CD4-positive, alpha-beta T cell (primary cell): ENCODE measurements around the gene PUM2. TPM values are rescaled to one million over a fixed set of nuclear protein-coding genes. Genes with fewer than 3 reads are reported as not detected.

Experiments used
- ATAC-seq: fragments of 200-7000 bp; cut with Tn5 transposase; one replicate; pipeline ENCODE4 v1.10.0; 2022; ENCODE audit warnings: mild to moderate bottlenecking; ENCODE audit not compliant: poor library complexity
- CTCF ChIA-PET: fragments of 350-600 bp; sonication (Branson Sonifier 250); formaldehyde crosslinking; loops from one replicate; lab custom pipeline; 2021; ENCODE audit warnings: antibody characterized with exemption, inconsistent platforms; lab: Charles Lee
- POLR2A ChIA-PET: fragments of 350-600 bp; sonication (Branson Sonifier 250); formaldehyde crosslinking; loops from one replicate; lab custom pipeline; 2021; ENCODE audit warnings: antibody characterized with exemption, inconsistent platforms; lab: Charles Lee
- DNase-seq, 14 experiments: peaks; one replicate each; pipeline ENCODE4 v3.0.0-alpha.2; 2013 to 2020; ENCODE audit warnings: mixed read lengths in 2 of 14
- H3K27ac ChIP-seq, 2 donors: one replicate each; pipeline versions ENCODE4 v1.5.1 to v1.7.0; 2013; ENCODE audit warnings: low read length in 2 of 2, low read depth in 1 of 2, mild to moderate bottlenecking in 1 of 2
- H3K27me3 ChIP-seq, 2 experiments: 1 replicate in 1 of 2; 2 replicates in 1 of 2; pipeline versions ENCODE4 v1.6.1 to v1.7.0; 2013; ENCODE audit warnings: low read length in 2 of 2, control low read depth in 1 of 2, mild to moderate bottlenecking in 1 of 2, moderate library complexity in 1 of 2; ENCODE audit not compliant: insufficient read depth in 2 of 2, control insufficient read depth in 1 of 2
- H3K36me3 ChIP-seq: one replicate; pipeline ENCODE4 v1.6.1; 2013; ENCODE audit warnings: low read length, control low read depth; ENCODE audit not compliant: insufficient read depth
- H3K4me1 ChIP-seq: one replicate; pipeline ENCODE4 v1.6.1; 2013; ENCODE audit warnings: low read length, control low read depth; ENCODE audit not compliant: insufficient read depth
- H3K4me3 ChIP-seq: one replicate; pipeline ENCODE4 v1.5.1; 2013; ENCODE audit warnings: mild to moderate bottlenecking, low read length, moderate library complexity
- H3K9me3 ChIP-seq, 2 experiments: 1 replicate in 1 of 2; 2 replicates in 1 of 2; pipeline versions ENCODE4 v1.6.1 to v1.7.0; 2013; ENCODE audit warnings: low read length in 2 of 2, mild to moderate bottlenecking in 2 of 2, control low read depth in 1 of 2, moderate library complexity in 1 of 2; ENCODE audit not compliant: control insufficient read depth in 1 of 2, insufficient read depth in 1 of 2
- H3K27ac Mint-ChIP-seq: one replicate; pipeline ENCODE4 v1.8.0; 2020; ENCODE audit warnings: mixed read lengths
- H3K27me3 Mint-ChIP-seq: one replicate; pipeline ENCODE4 v1.8.0; 2021; ENCODE audit warnings: mixed read lengths
- H3K36me3 Mint-ChIP-seq: one replicate; pipeline ENCODE4 v1.8.0; 2021; ENCODE audit warnings: low read depth, mixed read lengths
- H3K4me1 Mint-ChIP-seq: one replicate; pipeline ENCODE4 v1.8.0; 2021; ENCODE audit warnings: low read depth, mixed read lengths
- H3K4me3 Mint-ChIP-seq: one replicate; pipeline ENCODE4 v1.8.0; 2020; ENCODE audit warnings: mild to moderate bottlenecking, mixed read lengths
- H3K9me3 Mint-ChIP-seq: one replicate; pipeline ENCODE4 v1.8.0; 2020; ENCODE audit warnings: mixed read lengths
- intact Hi-C, 2 experiments: fragments of 100-400 bp; cut with DNase I in 1 of 2; cut with micrococcal nuclease in 1 of 2; formaldehyde crosslinking; loops; one replicate each; pipeline versions ENCODE4 v1.15.1 to v1.9.0; 2023 to 2025; cut with DNase I, micrococcal nuclease
- total RNA-seq, 174 experiments: library from RNA in 2 of 174; stranded (reverse) in 2 of 174; gene quantifications; one replicate each; pipeline ENCODE4 v1.2.3 and lab custom pipeline; 2021 to 2026
- TF ChIP-seq, protein P1 (sequence below): fragments of 200-600 bp; IDR thresholded peaks from one replicate; pipeline ENCODE4 v1.8.0; 2022; ENCODE audit warnings: antibody characterized with exemption, mild to moderate bottlenecking

PUM2 gene
- total RNA-seq, 2 experiments from 2014 or later, result 94.9 to 95.4 TPM

DNA sequence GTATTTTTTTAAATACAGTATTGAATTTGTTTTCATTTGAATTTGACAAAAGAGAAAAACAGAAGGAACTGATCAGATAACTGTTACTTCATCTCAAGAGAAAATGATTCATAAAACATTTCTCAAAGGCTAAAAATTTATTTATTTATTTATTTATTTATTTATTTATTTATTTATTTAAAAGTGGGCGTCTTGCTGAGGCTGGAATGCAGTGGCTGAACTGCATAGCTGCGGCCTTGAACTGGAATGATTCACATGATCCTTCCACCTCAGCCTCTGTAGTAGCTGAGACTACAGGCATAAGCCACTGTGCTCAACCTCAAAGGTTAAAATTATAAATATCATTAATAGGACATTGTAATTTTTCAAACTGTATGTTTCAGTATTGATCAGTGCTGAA is 4.5 kb upstream of the PUM2 start:
- no peak for ATAC-seq
- Mint-ChIP-seq H3K27me3 (no peaks in the 10 kb centered on the region), H3K4me3 (no peak overlapping the region), H3K4me1 (no peaks in the 10 kb centered on the region), H3K36me3 (peaks cover under 1% of the 10 kb centered on the region), H3K27ac (no peak overlapping the region), H3K9me3 (no peaks in the 10 kb centered on the region)
- POLR2A ChIA-PET, result no interaction called here
- no peak overlapping the region for H3K27ac ChIP-seq
- intact Hi-C loops, result loop anchor here in 1 of 2 experiments (10.0 kb wide), 2 partner anchors 470 to 1800 kb away; partner anchors contain the start of gene LDAH
- CTCF ChIA-PET, result interaction anchor here (1.5 kb wide), 1 partner anchor 44 kb away, joined by 3 read pairs; no protein-coding TSS in a partner anchor
- DNase-seq, result no peak
- no peaks in the 10 kb centered on the region for H3K36me3 ChIP-seq
- no peak overlapping the region for H3K4me3 ChIP-seq
- no peaks in the 10 kb centered on the region for H3K27me3 ChIP-seq
- H3K9me3 ChIP-seq, result no peaks in the 10 kb centered on the region
- TF ChIP-seq, protein P1, sequence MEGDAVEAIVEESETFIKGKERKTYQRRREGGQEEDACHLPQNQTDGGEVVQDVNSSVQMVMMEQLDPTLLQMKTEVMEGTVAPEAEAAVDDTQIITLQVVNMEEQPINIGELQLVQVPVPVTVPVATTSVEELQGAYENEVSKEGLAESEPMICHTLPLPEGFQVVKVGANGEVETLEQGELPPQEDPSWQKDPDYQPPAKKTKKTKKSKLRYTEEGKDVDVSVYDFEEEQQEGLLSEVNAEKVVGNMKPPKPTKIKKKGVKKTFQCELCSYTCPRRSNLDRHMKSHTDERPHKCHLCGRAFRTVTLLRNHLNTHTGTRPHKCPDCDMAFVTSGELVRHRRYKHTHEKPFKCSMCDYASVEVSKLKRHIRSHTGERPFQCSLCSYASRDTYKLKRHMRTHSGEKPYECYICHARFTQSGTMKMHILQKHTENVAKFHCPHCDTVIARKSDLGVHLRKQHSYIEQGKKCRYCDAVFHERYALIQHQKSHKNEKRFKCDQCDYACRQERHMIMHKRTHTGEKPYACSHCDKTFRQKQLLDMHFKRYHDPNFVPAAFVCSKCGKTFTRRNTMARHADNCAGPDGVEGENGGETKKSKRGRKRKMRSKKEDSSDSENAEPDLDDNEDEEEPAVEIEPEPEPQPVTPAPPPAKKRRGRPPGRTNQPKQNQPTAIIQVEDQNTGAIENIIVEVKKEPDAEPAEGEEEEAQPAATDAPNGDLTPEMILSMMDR, result no peak
- peaks cover 23% of the 10 kb centered on the region for H3K4me1 ChIP-seq

- H3K4me3 Mint-ChIP-seq, result peak overlapping the region; percentile 8
- H3K4me1 ChIP-seq, result peaks cover 28% of the 10 kb centered on the region
- H3K27ac Mint-ChIP-seq, result no peak overlapping the region
- no peaks in the 10 kb centered on the region for H3K9me3 ChIP-seq
- no peak overlapping the region for H3K4me3 ChIP-seq
- H3K36me3 Mint-ChIP-seq, result peaks cover 16% of the 10 kb centered on the region
- TF ChIP-seq, protein P1, result no peak
- H3K27me3 ChIP-seq, result no peaks in the 10 kb centered on the region
- DNase-seq (no peak), ATAC-seq (no peak)
- H3K36me3 ChIP-seq, result peaks cover 3% of the 10 kb centered on the region
- H3K27me3 Mint-ChIP-seq, result no peaks in the 10 kb centered on the region
- POLR2A ChIA-PET, result interaction anchor here (0.6 to 1.5 kb wide), 3 partner anchors 62 to 298 kb away, joined by 3 to 4 read pairs (median 3); partner anchors contain the start of gene RHOB
- no peaks in the 10 kb centered on the region for H3K9me3 Mint-ChIP-seq
- intact Hi-C loops, result loop anchor here in 1 of 2 experiments (5.0 to 10.0 kb wide), 5 partner anchors 299 to 1799 kb away; partner anchors contain the start of genes HS1BP3, LAPTM4A and LDAH
- peaks cover 16% of the 10 kb centered on the region for H3K4me1 Mint-ChIP-seq
- H3K27ac ChIP-seq, result peak overlapping the region; percentile 27 to 83
- CTCF ChIA-PET, result interaction anchor here (1.4 to 2.7 kb wide), 4 partner anchors 27 to 297 kb away, joined by 3 to 18 read pairs (median 4); no protein-coding TSS in a partner anchor
Observed at GRCh38 chr2:20353241-20353992, 2.8 kb upstream of the PUM2 start.

DNA sequence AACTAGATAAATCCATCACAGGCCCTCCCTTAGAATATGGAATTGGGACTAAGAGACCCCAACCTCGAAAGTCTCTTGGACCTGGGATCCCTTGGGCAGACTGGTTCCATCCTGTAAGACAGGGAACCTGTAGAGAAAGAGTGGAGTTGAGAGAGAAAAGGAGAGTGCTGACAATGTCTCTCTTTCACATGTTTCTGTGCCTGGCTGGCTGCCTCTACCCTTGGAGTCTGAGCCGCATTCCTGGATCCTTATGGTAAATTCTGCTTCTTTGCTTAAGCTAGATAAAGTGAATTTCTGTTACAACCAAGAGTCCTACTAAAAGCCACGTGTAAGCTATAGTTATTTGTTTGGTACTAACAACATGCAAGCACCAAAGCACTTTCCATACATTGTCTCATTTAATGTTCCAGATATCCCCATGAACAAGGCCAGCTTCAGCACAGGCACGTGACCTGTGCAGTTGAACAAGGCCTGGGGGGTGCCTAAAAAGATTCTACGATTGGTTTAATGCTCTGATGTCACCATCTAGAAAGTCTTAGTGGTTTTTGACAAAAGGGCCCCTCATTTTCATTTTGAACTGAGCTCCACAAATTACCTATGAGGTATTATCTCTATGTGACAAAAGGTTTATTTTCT is 2.1 kb upstream of the PUM2 start:
- Mint-ChIP-seq H3K4me1 (peaks cover 21% of the 10 kb centered on the region), H3K9me3 (no peaks in the 10 kb centered on the region), H3K4me3 (no peak overlapping the region), H3K27ac (no peak overlapping the region), H3K27me3 (no peaks in the 10 kb centered on the region), H3K36me3 (peaks cover 18% of the 10 kb centered on the region)
- H3K4me1 ChIP-seq, result peaks cover 35% of the 10 kb centered on the region
- no peak for ATAC-seq
- H3K9me3 ChIP-seq, result no peaks in the 10 kb centered on the region
- TF ChIP-seq, protein P1, result no peak
- CTCF ChIA-PET, result interaction anchor here (1.8 to 2.7 kb wide), 3 partner anchors 27 to 298 kb away, joined by 4 to 18 read pairs (median 10); partner anchors contain the start of gene HS1BP3
- peak overlapping the region; percentile 83 to 94 for H3K27ac ChIP-seq
- intact Hi-C loops, result loop anchor here in 1 of 2 experiments (5.0 to 10.0 kb wide), 5 partner anchors 300 to 1798 kb away; partner anchors contain the start of genes HS1BP3, LAPTM4A and LDAH
- no peaks in the 10 kb centered on the region for H3K27me3 ChIP-seq
- no peak overlapping the region for H3K4me3 ChIP-seq
- no peak for DNase-seq
- peaks cover 8% of the 10 kb centered on the region for H3K36me3 ChIP-seq
- POLR2A ChIA-PET, result interaction anchor here (0.6 to 1.8 kb wide), 5 partner anchors 15 to 299 kb away, joined by 3 to 12 read pairs (median 3); partner anchors contain the start of gene RHOB
